Smooth muscle cell of the brain vasculature (primary cell): ENCODE data around the gene PI4KA.

ENCODE experiments used
- DNase-seq: peaks from one replicate; pipeline ENCODE4 v3.0.0-alpha.2; 2012; ENCODE audit warnings: low read depth, low spot score

Gene PI4KA

GRCh38 chr22:20793748-20794649 lies 64.6 kb downstream of the PI4KA start:
- no peak for DNase-seq

GRCh38 chr22:20792966-20793728 lies 65.5 kb downstream of the PI4KA start:
- no peak for DNase-seq

GRCh38 chr22:20792221-20792965 lies 66.2 kb downstream of the PI4KA start:
- DNase-seq, result no peak

GRCh38 chr22:20788627-20789344 lies 69.8 kb downstream of the PI4KA start:
- no peak for DNase-seq

- DNase-seq, result no peak
Observed at GRCh38 chr22:20787746-20788626, 70.6 kb downstream of the PI4KA start.

- no peak for DNase-seq
Observed at GRCh38 chr22:20787223-20787622, 71.4 kb downstream of the PI4KA start.

GRCh38 chr22:20786536-20786979 lies 72.1 kb downstream of the PI4KA start:
- DNase-seq, result no peak

GRCh38 chr22:20786048-20786447 lies 72.6 kb downstream of the PI4KA start:
- no peak for DNase-seq

GRCh38 chr22:20785415-20785814 lies 73.2 kb downstream of the PI4KA start:
- no peak for DNase-seq

GRCh38 chr22:20783844-20784723 lies 74.5 kb downstream of the PI4KA start:
- DNase-seq, result peak; percentile 46

GRCh38 chr22:20783300-20783673 lies 75.3 kb downstream of the PI4KA start:
- DNase-seq, result no peak

- no peak for DNase-seq
Observed at GRCh38 chr22:20782596-20783299, 75.9 kb downstream of the PI4KA start.

- no peak for DNase-seq
Observed at GRCh38 chr22:20782083-20782482, 76.5 kb downstream of the PI4KA start.

- no peak for DNase-seq
Observed at GRCh38 chr22:20781272-20781990, 77.2 kb downstream of the PI4KA start.

- no peak for DNase-seq
Observed at GRCh38 chr22:20779818-20780158, 78.8 kb downstream of the PI4KA start.

- DNase-seq, result no peak
Observed at GRCh38 chr22:20779014-20779817, 79.4 kb downstream of the PI4KA start.

- no peak for DNase-seq
Observed at GRCh38 chr22:20777420-20778177, 81.0 kb downstream of the PI4KA start.
